GM21723 (cell line): ENCODE data around the gene FLRT2.

Experiments used
- ATAC-seq: cut with Tn5 transposase; IDR thresholded peaks from one replicate; pipeline ENCODE4 v1.9.1; 2021; ENCODE audit warnings: mild to moderate bottlenecking, moderate library complexity; ENCODE audit not compliant: unreplicated experiment

FLRT2 gene

GRCh38 chr14:85528897-85529631, 880 bp upstream of the FLRT2 start:
- no peak for ATAC-seq

- no peak for ATAC-seq
Measured at GRCh38 chr14:85530626-85531025, 682 bp downstream of the FLRT2 start.

GRCh38 chr14:85531141-85531586, 1.2 kb downstream of the FLRT2 start:
- no peak for ATAC-seq

- no peak for ATAC-seq
Measured at GRCh38 chr14:85531587-85532373, 1.8 kb downstream of the FLRT2 start.

- ATAC-seq, result no peak
Measured at GRCh38 chr14:85532374-85533022, 2.6 kb downstream of the FLRT2 start.

- ATAC-seq, result no peak
Measured at GRCh38 chr14:85533023-85533860, 3.3 kb downstream of the FLRT2 start.

GRCh38 chr14:85533861-85534291, 3.9 kb downstream of the FLRT2 start:
- ATAC-seq, result no peak

GRCh38 chr14:85534458-85535293, 4.7 kb downstream of the FLRT2 start:
- ATAC-seq, result no peak

- no peak for ATAC-seq
Measured at GRCh38 chr14:85535321-85535720, 5.4 kb downstream of the FLRT2 start.

GRCh38 chr14:85535991-85536832, 6.3 kb downstream of the FLRT2 start:
- ATAC-seq, result no peak

GRCh38 chr14:85536833-85537190, 6.9 kb downstream of the FLRT2 start:
- no peak for ATAC-seq

GRCh38 chr14:85537526-85537925, 7.6 kb downstream of the FLRT2 start:
- ATAC-seq, result no peak

GRCh38 chr14:85538636-85539035, 8.7 kb downstream of the FLRT2 start:
- no peak for ATAC-seq

GRCh38 chr14:85539510-85539909, 9.6 kb downstream of the FLRT2 start:
- no peak for ATAC-seq

GRCh38 chr14:85542623-85543022, 12.7 kb downstream of the FLRT2 start:
- no peak for ATAC-seq

GRCh38 chr14:85545738-85546137, 15.8 kb downstream of the FLRT2 start:
- ATAC-seq, result no peak

- ATAC-seq, result no peak
Measured at GRCh38 chr14:85546390-85546789, 16.4 kb downstream of the FLRT2 start.

GRCh38 chr14:85549697-85550096, 19.8 kb downstream of the FLRT2 start:
- no peak for ATAC-seq

- no peak for ATAC-seq
Measured at GRCh38 chr14:85554106-85554505, 24.2 kb downstream of the FLRT2 start.
